Omental fat pad (tissue), 4 donors: ENCODE measurements around the gene TBC1D16. TPM values are rescaled to one million over a fixed set of nuclear protein-coding genes. Genes with fewer than 3 reads are reported as not detected.

Source experiments
- ATAC-seq: fragments of 150-250 bp; one replicate; pipeline ENCODE4 v1.9.1; 2016; ENCODE audit warnings: mild to moderate bottlenecking, moderate library complexity; ENCODE audit not compliant: low FRiP score
- DNase-seq: peaks from one replicate; pipeline ENCODE4 v3.0.0-alpha.2; 2019; ENCODE audit warnings: low spot score
- total RNA-seq, 4 donors: library from RNA; depleted of rRNA; stranded (reverse); fragments of >200 nt; gene quantifications; one replicate each; pipeline ENCODE4 v1.1.0, GENCODE V29; 2016
- TF ChIP-seq, protein P1 (sequence below), 3 donors: fragments of 450-650 bp; IDR thresholded peaks; one replicate each; pipeline ENCODE4 v1.5.1; 2016 to 2017; ENCODE audit warnings: antibody characterized with exemption in 3 of 3, mild to moderate bottlenecking in 3 of 3, moderate library complexity in 2 of 3

Gene TBC1D16, protein sequence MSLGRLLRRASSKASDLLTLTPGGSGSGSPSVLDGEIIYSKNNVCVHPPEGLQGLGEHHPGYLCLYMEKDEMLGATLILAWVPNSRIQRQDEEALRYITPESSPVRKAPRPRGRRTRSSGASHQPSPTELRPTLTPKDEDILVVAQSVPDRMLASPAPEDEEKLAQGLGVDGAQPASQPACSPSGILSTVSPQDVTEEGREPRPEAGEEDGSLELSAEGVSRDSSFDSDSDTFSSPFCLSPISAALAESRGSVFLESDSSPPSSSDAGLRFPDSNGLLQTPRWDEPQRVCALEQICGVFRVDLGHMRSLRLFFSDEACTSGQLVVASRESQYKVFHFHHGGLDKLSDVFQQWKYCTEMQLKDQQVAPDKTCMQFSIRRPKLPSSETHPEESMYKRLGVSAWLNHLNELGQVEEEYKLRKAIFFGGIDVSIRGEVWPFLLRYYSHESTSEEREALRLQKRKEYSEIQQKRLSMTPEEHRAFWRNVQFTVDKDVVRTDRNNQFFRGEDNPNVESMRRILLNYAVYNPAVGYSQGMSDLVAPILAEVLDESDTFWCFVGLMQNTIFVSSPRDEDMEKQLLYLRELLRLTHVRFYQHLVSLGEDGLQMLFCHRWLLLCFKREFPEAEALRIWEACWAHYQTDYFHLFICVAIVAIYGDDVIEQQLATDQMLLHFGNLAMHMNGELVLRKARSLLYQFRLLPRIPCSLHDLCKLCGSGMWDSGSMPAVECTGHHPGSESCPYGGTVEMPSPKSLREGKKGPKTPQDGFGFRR
- total RNA-seq, result 10 to 100 TPM; 46.1 to 97.9 (median 65.3) TPM

DNA sequence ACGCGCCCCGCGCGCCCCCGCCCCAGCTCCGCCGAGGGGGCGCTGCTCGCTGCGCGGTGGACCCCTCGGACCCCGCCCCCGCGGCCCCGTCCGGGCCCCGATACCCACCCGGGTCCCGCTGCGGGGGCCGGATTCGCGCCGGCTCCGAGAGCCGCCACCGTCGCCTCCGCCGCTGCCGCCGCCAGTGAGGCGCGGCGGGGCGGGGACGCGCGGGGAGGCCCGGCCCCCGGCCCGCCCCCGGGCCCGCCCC lies at the start of gene TBC1D16:
Gene TBC1D16 (minus strand): TSS at position 186 of the 250 bp plus-strand sequence. CDS start 22,325 bp downstream, outside the sequence.
- DNase-seq (no peak), ATAC-seq (peak; percentile 10)
- TF ChIP-seq, protein P1, sequence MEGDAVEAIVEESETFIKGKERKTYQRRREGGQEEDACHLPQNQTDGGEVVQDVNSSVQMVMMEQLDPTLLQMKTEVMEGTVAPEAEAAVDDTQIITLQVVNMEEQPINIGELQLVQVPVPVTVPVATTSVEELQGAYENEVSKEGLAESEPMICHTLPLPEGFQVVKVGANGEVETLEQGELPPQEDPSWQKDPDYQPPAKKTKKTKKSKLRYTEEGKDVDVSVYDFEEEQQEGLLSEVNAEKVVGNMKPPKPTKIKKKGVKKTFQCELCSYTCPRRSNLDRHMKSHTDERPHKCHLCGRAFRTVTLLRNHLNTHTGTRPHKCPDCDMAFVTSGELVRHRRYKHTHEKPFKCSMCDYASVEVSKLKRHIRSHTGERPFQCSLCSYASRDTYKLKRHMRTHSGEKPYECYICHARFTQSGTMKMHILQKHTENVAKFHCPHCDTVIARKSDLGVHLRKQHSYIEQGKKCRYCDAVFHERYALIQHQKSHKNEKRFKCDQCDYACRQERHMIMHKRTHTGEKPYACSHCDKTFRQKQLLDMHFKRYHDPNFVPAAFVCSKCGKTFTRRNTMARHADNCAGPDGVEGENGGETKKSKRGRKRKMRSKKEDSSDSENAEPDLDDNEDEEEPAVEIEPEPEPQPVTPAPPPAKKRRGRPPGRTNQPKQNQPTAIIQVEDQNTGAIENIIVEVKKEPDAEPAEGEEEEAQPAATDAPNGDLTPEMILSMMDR (IDR thresholded peaks at IDR 0.05), result no peak

DNA sequence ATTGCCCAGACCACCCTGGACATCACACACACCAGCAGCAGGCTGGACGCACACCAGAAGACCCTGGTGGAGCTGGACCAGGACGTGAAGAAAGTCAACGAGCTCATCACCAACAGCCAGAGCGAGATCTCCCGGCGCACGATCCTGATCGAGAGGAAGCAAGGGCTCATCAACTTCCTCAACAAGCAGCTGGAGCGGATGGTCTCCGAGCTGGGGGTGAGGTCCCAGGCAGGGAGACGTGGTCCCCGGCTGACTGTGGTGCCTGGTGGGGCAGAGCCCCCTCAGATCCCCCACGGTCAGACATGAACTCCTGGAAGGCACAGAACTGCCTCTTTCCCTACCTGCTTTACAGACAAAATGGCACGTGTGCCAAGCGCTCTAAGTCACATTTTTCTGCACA lies 49.1 kb upstream of the TBC1D16 start:
- ATAC-seq (no peak), DNase-seq (no peak)
- TF ChIP-seq, protein P1 (IDR thresholded peaks at IDR 0.05), result no peak

DNA sequence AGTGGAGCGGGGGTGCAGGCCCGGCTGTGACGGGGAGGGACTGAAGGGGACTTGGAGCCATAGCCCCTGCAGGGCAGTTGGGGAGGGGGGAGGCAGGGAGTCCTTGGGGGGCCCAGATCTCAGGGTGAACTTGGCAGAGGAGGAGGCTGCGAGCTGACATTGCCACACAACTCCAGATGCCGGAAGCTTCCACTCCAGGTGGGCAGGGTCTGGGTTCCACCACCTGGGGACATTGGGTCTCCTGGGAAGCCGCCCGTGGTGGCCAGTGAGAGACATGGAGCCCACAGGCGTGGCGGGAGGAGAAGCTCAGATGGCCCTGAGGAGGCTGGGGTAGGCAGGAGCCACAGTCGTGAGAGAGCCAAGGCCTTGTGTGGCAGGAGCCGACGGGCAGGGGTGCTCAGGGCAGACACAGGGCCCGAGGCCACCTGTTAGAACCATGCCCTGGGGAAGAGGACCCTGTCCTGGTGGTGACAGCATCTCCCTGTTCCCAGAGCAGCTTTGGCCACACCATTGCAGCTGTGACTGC lies 47.5 kb upstream of the TBC1D16 start:
- no peak for ATAC-seq
- no peak for DNase-seq
- TF ChIP-seq, protein P1 (IDR thresholded peaks at IDR 0.05), result no peak

DNA sequence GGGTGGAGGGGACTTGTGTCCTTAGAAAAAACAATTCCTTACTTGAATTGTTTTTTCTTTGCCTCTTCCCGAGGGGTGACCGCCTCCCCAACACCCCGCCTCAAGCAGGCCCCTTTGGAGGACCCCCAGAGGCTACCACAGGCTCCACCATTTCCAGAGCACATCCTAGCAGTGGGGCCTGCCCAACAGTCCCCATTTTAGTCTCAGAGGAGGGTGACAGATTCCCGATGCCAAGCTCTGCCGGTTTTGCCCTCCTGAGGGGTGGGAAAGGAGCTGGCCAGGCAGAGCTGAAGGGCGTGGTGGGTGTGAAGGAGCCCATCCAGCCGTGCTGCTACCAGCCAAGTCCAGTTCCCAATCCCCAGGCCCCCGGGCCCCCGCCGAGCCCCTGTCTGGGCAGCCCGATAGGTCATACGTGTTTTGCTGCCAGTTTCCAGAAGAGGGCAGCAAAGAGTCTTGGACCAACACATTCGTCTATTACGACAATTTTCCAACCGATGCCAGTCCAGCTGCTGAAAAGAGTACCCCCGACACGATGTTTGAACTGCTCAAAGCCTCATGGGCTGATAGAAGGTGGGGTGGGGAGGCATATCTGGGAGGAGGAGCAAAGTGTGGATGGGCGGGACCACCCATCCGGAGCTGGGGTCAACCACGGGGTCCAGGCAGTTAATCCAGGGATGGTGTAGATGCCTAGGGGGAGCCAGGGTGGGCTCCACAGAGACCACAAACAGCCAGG lies 46.9 kb upstream of the TBC1D16 start:
- ATAC-seq (peak; percentile 41), DNase-seq (no peak)
- TF ChIP-seq, protein P1 (IDR thresholded peaks at IDR 0.05), result no peak

DNA sequence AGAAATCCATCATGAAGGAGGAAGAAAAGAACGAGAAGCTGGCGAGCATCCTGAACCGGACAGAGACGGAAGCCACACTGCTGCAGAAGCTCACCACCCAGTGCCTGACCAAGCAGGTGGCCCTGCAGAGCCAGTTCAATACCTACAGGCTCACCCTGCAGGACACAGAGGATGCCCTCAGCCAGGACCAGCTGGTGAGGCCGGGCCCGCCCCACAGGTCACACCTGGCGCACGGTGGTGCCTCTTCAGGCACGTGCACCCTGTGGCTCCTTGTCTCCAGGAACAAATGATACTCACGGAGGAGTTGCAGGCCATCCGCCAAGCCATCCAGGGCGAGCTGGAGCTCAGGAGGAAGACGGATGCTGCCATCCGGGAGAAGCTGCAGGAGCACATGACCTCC lies 45.9 kb upstream of the TBC1D16 start:
- ATAC-seq, result no peak
- TF ChIP-seq, protein P1 (IDR thresholded peaks at IDR 0.05), result no peak
- no peak for DNase-seq

DNA sequence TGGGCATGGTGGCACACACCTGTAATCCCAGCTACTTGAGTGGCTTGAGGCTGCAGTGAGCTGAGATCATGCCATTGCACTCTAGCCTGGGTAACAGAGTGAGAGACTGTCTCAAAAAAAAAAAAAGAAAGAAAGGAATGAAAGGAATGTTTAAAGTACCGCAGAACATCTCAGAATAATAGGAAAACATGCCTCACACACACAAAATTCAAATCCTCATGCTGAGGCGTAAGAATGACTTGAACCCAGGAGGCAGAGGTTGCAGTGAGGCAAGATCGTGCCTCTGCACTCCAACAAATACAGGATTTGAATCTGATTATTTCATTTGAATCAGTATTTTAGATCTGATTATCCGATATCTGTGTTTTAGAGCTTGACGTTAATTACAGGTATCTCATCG lies 44.4 kb upstream of the TBC1D16 start:
- DNase-seq, result no peak

More for the DNA sequence above, 44.4 kb upstream of the TBC1D16 start:
- no peak for ATAC-seq
- TF ChIP-seq, protein P1 (IDR thresholded peaks at IDR 0.05), result no peak
